ENCODE data around the gene OSBPL5.

The OSBPL5 gene

GRCh38 chr11:3198815-3199214 lies 33.7 kb upstream of the OSBPL5 start:
- DNase-seq (ENCODE audit: low read depth, low spot score), result no peak

GRCh38 chr11:3197878-3198528 lies 32.9 kb upstream of the OSBPL5 start:
- no peak for DNase-seq (ENCODE audit: low read depth, low spot score)

GRCh38 chr11:3197044-3197695 lies 32.1 kb upstream of the OSBPL5 start:
- no peak for DNase-seq (ENCODE audit: low read depth, low spot score)

GRCh38 chr11:3196161-3197043 lies 31.3 kb upstream of the OSBPL5 start:
- no peak for DNase-seq (ENCODE audit: low read depth, low spot score)

- DNase-seq (ENCODE audit: low read depth, low spot score), result no peak
These were observed 30.4 kb upstream of the OSBPL5 start for GRCh38 chr11:3195251-3196160.

GRCh38 chr11:3194016-3194816 lies 29.1 kb upstream of the OSBPL5 start:
- no peak for DNase-seq (ENCODE audit: low read depth, low spot score)

GRCh38 chr11:3193373-3194015 lies 28.4 kb upstream of the OSBPL5 start:
- DNase-seq (ENCODE audit: low read depth, low spot score), result no peak

GRCh38 chr11:3192511-3193372 lies 27.6 kb upstream of the OSBPL5 start:
- DNase-seq (ENCODE audit: low read depth, low spot score), result no peak

- DNase-seq (ENCODE audit: low read depth, low spot score), result no peak
These were observed 26.6 kb upstream of the OSBPL5 start for GRCh38 chr11:3191586-3192324.

GRCh38 chr11:3190600-3190999 lies 25.5 kb upstream of the OSBPL5 start:
- DNase-seq (ENCODE audit: low read depth, low spot score), result no peak

- no peak for DNase-seq (ENCODE audit: low read depth, low spot score)
These were observed 24.9 kb upstream of the OSBPL5 start for GRCh38 chr11:3189886-3190583.

- no peak for DNase-seq (ENCODE audit: low read depth, low spot score)
These were observed 24.2 kb upstream of the OSBPL5 start for GRCh38 chr11:3189196-3189843.

GRCh38 chr11:3188496-3189195 lies 23.5 kb upstream of the OSBPL5 start:
- DNase-seq (ENCODE audit: low read depth, low spot score), result no peak

- no peak for DNase-seq (ENCODE audit: low read depth, low spot score)
These were observed 21.2 kb upstream of the OSBPL5 start for GRCh38 chr11:3186166-3186953.

- DNase-seq (ENCODE audit: low read depth, low spot score), result no peak
These were observed 19.7 kb upstream of the OSBPL5 start for GRCh38 chr11:3184732-3185347.

Measured in astrocyte of the hippocampus (primary cell).